MG63 (cell line): ENCODE measurements around the gene SORCS2. TPM values are rescaled to one million over a fixed set of nuclear protein-coding genes. Genes with fewer than 3 reads are reported as not detected.

Experiments used
- DNase-seq: peaks from one replicate; pipeline ENCODE4 v3.0.0-alpha.2; 2020
- H3K27me3 ChIP-seq: fragments of 250-450 bp; sonication (Bioruptor Pico); 2 replicates; pipeline ENCODE4 v1.5.1; 2020; ENCODE audit warnings: mild to moderate bottlenecking, moderate library complexity
- H3K36me3 ChIP-seq: fragments of 250-450 bp; sonication (Bioruptor Pico); 2 replicates; pipeline ENCODE4 v1.5.1; 2020; ENCODE audit warnings: mild to moderate bottlenecking, moderate library complexity
- H3K4me3 ChIP-seq: fragments of 250-450 bp; sonication (Bioruptor Pico); 2 replicates; pipeline ENCODE4 v1.5.1; 2020; ENCODE audit warnings: mild to moderate bottlenecking, moderate library complexity
- H3K9me3 ChIP-seq: fragments of 250-450 bp; sonication (Bioruptor Pico); 2 replicates; pipeline ENCODE4 v1.5.1; 2020; ENCODE audit warnings: mild to moderate bottlenecking, moderate library complexity
- total RNA-seq: library from RNA; depleted of rRNA; stranded (reverse); fragments of >200 nt; shearing (Covaris generic); gene quantifications from 2 replicates; pipeline ENCODE4 v1.2.3, GENCODE V29; 2014; ENCODE audit warnings: low replicate concordance

The SORCS2 gene
- total RNA-seq, 1 experiment from 2014 or later, result 1.5 TPM

DNA sequence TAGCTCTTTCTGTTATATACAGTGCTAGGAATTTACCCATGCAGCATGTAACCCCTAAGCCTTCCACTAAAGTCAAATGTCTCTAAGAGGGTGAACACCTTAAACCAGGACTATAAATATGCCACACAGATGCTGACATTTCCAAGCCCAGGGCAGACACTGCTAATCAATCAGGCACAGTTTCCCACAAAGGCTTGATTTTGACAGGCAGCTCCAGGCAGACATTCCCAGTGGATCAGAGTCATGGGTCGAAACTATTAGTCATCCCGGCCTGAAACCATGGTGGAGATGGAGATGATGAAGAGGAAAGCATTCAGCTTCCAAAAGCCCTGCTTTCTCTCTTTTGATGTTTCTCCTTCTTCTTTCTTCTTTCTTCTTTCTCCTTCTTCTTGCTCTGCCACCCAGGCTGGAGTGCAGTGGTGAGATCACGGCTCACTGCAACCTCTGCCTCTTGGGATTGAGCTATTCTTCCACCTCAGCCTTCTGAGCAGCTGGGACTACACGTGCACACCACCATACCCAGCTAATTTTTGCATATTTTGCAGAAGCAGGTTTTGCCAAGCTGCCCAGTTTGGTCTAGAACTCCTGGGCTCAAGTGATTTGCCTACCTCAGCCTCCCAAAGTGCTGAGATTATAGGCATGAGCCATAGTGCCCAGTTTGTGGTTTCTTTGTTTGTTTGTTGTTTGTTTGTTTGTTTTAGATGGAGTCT lies 21.0 kb upstream of the SORCS2 start:
- DNase-seq, result no peak
- no peak overlapping the region for H3K4me3 ChIP-seq
- no peaks in the 10 kb centered on the region for H3K36me3 ChIP-seq
- no peaks in the 10 kb centered on the region for H3K9me3 ChIP-seq
- no peaks in the 10 kb centered on the region for H3K27me3 ChIP-seq

DNA sequence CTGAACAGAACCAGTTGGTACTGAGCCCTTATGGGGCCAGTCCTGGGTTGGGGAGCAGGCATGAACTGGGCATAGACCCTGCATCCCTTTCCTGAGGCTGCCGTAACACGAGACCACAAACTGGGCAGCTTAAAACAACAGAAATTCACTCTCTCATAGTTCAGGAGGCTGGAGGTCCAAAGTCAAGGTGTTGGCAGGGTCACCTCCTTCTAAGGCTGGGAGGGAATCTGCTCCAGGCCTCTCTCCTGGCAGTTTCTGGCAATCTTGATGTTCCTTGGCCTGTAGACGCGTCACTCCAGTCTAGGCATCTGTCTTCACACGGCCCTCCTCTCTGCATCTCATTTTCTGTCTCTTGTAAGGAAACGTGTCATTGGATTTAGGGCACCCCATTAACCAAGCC lies 19.8 kb upstream of the SORCS2 start:
- Histone ChIP-seq H3K9me3 (no peaks in the 10 kb centered on the region), H3K27me3 (no peaks in the 10 kb centered on the region), H3K36me3 (no peaks in the 10 kb centered on the region), H3K4me3 (no peak overlapping the region)
- DNase-seq, result no peak

DNA sequence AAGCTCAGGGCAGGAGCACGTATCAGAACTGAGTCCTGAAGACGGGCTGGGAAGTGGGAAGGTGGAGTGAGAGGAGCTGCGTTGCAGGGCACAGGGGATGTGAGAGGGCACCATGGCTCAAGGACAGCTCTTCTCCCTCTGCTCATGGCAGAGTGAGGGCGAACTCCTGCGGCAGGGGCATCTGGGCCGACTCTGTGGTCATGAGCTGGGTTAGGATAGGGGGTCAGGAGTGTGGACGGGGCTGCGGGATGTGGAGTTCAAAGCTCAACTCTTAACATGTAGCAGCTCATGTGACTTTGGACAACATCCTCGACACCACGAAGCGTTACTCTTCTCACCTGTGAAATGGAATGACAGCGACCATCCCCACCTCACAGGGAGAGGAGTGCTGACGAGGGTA lies 19.4 kb upstream of the SORCS2 start:
- DNase-seq, result no peak
- no peaks in the 10 kb centered on the region for H3K9me3 ChIP-seq
- no peaks in the 10 kb centered on the region for H3K27me3 ChIP-seq
- no peaks in the 10 kb centered on the region for H3K36me3 ChIP-seq
- no peak overlapping the region for H3K4me3 ChIP-seq

DNA sequence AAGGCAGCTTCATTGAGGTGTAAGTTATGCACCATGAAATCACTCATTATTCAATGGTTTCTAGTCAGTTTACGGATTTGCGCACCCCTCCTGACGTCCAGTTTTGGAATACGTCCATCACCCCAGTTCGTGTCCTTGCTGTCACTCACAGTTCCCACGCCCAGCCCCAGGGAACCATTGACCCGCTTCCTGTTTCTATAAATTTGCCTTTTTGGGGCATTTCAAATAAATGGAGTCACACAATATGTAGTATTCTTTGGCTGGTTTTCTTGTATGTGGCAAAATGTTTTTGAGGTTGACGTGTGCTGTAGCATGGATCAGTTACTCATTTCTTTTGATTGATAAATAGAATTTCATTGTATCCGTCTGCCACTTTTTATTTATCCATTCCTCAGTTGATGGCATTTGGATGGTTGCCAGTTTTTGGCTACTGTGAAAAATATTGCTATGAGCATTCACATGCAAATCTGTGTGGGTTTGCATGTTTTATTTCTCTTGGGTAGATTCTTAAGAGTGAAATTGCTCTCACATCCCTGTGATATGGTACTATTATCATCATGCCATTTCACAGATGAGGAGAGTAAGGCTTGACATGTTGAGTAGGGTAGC lies 18.4 kb upstream of the SORCS2 start:
- H3K9me3 ChIP-seq, result no peaks in the 10 kb centered on the region
- H3K36me3 ChIP-seq, result no peaks in the 10 kb centered on the region
- H3K4me3 ChIP-seq, result no peak overlapping the region
- no peaks in the 10 kb centered on the region for H3K27me3 ChIP-seq
- no peak for DNase-seq

DNA sequence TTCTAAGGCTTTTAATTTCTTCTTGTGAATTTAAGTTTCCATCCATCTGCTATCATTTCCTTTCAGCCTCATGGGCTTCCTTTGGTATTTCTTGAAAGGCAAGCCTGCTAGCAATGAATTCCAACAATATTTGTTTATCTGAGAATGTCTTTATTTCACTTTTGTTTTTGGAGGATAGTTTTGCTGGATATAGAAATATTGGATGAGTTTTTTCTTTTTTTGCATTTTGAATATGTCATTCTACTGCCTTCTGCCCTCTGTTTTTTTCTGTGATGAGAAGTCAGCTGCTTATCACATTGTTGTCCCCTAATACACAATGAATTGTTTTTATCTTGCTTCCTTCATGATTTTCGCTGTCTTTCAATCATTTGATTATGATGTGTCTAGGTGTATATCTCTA lies 13.2 kb upstream of the SORCS2 start:
- no peak overlapping the region for H3K4me3 ChIP-seq
- H3K36me3 ChIP-seq, result no peaks in the 10 kb centered on the region
- no peaks in the 10 kb centered on the region for H3K27me3 ChIP-seq

DNA sequence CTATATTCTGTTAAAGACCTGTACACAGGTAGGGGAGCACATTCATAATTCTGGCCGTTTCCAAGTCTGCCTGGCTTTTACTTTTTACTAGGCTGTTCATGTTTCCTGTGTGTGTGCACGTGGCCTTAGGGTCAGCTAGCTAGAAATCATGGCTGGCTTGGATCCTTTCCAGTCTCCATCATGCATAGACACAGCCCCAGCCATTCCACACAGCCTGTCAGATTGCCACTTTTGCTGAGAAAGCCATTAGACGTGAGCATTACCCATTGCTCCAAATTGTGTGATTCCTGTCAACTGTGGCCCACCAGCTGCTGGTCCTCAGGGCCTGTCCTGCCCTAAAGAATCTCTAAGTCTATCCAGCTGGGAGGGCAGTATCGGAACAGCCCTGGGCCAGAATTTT lies 11.4 kb upstream of the SORCS2 start:
- H3K4me3 ChIP-seq, result no peak overlapping the region
- DNase-seq, result no peak

More for the DNA sequence above, 13.2 kb upstream of the SORCS2 start:
- no peak for DNase-seq
- H3K9me3 ChIP-seq, result peaks cover 4% of the 10 kb centered on the region; the same call in 1 of the 2 replicates

DNA sequence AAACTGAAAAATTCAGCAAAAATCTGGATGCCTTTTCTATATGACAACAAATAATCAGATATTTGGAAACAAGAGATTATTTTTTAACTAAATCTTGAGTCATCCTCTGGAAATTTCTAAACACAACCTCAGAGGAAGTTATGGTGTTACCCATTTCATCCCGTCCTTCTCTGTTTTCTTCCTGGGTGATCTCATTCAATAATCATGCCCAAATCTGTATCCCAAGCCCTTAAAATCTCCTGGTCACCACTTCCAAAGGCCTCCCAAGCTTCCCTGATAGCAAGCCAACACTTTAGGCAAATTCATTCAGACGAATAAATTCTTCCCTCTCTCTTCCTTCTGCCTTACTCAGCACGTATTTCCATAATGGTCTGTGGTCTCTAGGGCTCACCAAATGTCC lies 9.7 kb upstream of the SORCS2 start:
- H3K36me3 ChIP-seq, result no peaks in the 10 kb centered on the region
- DNase-seq, result no peak
- H3K27me3 ChIP-seq, result no peaks in the 10 kb centered on the region
- H3K9me3 ChIP-seq, result peaks cover 4% of the 10 kb centered on the region; the same call in 1 of the 2 replicates
- no peak overlapping the region for H3K4me3 ChIP-seq

More for the DNA sequence above, 11.4 kb upstream of the SORCS2 start:
- Histone ChIP-seq H3K36me3 (no peaks in the 10 kb centered on the region), H3K27me3 (no peaks in the 10 kb centered on the region), H3K9me3 (peaks cover 4% of the 10 kb centered on the region; the same call in 1 of the 2 replicates)

DNA sequence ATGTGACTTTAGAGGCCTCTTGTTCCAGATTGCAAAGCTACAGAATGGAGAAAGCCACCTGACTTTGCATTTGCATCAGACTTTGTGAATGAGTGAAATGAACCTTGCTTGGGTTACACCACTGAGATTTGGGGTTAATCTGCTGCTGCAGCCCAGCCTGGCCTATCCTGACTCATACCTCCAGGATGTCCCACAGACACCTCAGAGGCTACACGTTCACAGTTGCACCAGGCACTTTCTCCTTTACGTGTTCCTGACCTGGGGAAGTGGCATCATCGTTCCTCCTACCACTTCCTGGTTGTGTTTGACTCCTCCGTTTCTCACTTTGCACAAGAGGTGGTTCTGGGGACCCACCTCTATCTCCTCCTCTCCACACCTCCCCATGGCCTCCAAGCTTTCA lies 9.2 kb upstream of the SORCS2 start:
- DNase-seq, result no peak
- Histone ChIP-seq H3K4me3 (no peak overlapping the region), H3K36me3 (no peaks in the 10 kb centered on the region), H3K27me3 (no peaks in the 10 kb centered on the region), H3K9me3 (peaks cover 4% of the 10 kb centered on the region; the same call in 1 of the 2 replicates)

DNA sequence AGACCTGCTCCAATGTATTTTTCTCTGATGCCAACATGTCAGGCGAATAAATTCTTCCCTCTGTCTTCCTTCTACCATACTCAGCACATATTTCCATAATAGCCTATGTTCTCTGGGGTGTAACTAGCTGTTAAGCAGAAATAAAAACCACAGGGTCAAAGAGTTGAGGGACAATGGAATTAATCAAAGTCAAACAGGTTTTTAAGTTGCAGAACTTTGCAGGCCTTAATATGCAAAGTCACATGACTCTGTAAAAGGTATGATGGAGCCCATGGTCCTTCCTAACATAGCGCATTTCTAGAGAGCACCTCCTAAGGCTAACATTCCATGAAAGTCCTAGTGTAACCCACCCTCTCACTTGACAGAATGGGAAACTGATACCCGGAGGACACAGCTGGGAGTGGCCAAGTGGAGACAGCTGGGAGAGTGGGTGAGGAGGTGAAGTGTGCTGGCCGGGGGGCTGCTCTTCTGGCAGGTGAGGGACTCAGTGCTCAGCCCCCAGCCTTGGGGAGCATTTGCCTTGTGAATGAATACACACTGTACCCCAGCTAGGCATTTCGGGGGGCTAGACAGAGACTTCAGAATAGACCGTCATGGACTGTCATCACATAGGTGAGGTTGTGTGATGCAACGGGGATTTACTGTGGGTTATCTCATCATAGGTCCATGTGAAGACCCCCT lies 8.4 kb upstream of the SORCS2 start:
- DNase-seq, result no peak
- Histone ChIP-seq H3K36me3 (no peaks in the 10 kb centered on the region), H3K27me3 (no peaks in the 10 kb centered on the region), H3K9me3 (peaks cover 4% of the 10 kb centered on the region; the same call in 1 of the 2 replicates), H3K4me3 (no peak overlapping the region)

DNA sequence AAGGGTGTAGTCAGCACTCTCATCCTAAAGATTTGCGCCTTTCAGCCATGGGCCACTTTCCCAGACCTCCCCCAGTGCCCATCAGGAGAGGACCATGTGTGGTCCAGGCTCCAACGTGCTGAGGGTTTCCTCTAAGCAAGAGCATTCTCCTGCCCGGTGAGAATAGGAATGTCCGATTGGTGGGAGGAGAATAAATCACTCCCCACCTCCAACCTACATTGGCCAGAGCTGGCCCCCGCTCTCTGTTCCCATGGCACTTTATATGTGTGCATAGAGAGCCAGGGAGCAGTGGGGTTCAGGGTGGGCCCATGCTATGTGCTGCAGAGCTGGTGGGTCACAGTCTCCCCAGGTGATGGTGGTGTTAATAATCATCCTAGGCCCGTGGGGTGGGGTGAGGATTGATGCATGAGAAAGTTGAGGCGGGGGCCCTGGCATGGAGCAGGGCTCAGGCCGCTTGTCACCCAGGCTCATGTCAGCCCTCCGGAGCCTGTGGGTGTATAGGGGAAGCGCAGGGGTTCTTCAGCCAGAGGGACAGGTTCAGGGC lies 6.8 kb upstream of the SORCS2 start:
- Histone ChIP-seq H3K4me3 (no peak overlapping the region), H3K9me3 (no peaks in the 10 kb centered on the region), H3K36me3 (no peaks in the 10 kb centered on the region), H3K27me3 (no peaks in the 10 kb centered on the region)
- no peak for DNase-seq

DNA sequence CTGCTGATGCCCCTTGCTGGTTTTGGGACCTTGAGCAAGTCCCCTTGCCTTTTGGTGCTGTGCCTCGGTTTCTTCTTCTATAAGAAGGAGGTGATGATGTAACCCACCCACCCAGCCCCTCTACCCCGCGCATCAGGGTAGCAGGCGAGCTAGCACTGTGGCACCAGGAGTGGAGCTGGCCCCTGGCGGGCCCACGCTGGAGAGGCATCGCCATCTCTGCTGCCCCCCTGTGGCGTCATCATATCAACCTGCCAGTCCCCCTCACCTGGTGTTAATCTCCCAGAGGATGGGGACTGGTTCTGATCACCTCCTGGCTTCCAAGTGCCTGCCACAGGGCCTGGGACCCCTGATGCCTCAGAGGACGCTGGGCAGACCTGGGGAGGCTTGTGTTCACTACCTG lies 6.3 kb upstream of the SORCS2 start:
- H3K4me3 ChIP-seq, result no peak overlapping the region
- no peaks in the 10 kb centered on the region for H3K36me3 ChIP-seq
- no peaks in the 10 kb centered on the region for H3K27me3 ChIP-seq
- no peak for DNase-seq
- no peaks in the 10 kb centered on the region for H3K9me3 ChIP-seq

DNA sequence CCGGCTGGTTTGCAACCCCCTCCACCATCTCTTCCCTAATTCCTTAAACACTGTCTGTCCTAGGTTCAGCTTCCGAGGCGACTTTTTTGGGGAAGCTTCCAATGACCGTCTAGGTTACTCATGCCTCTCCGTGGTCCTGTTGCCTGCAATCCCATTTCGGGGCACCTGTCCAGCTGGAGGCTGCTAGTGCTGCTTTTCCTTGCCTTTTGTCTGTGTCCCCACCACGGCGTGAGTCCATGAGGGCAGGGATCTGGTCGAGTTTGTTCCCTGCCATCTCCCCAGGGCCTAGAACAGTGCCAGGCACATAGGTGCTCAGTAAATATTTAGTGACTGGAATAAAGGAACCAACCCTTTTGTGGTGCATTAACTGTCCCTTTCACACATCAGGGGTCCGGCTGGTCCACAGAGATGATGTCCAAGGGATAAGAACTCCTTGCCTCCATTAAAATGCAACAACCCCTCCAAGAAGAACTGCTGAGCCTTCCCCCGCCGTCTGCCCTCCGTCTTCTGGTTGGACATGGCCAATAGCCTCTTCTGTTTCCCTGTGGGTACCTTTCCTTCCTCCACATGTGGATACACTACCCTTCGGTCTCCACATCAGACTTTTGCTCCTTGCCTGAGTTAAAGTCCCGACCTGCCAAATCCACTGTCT lies 5.7 kb upstream of the SORCS2 start:
- Histone ChIP-seq H3K9me3 (no peaks in the 10 kb centered on the region), H3K36me3 (no peaks in the 10 kb centered on the region), H3K4me3 (no peak overlapping the region), H3K27me3 (no peaks in the 10 kb centered on the region)
- DNase-seq, result no peak

DNA sequence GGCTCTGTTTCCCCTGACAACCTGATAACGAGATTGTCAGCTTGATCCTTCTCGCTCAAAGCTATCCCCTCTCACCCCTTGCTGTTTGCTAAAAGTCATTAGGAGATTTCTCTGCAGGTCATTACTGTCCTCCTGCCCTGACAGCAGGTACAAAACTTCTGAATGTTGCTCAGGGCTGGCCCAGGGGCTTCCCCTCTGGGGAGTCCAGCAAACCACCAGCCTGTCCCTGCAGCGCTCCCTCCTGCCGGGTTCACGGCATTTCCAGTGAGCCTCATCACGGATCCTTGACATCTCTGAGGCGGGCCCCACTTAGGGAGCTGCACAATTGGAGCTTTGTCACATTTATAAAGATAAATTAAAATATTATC lies 5.2 kb upstream of the SORCS2 start:
- no peaks in the 10 kb centered on the region for H3K27me3 ChIP-seq
- no peak for DNase-seq
- H3K36me3 ChIP-seq, result no peaks in the 10 kb centered on the region
- no peaks in the 10 kb centered on the region for H3K9me3 ChIP-seq
- H3K4me3 ChIP-seq, result no peak overlapping the region

DNA sequence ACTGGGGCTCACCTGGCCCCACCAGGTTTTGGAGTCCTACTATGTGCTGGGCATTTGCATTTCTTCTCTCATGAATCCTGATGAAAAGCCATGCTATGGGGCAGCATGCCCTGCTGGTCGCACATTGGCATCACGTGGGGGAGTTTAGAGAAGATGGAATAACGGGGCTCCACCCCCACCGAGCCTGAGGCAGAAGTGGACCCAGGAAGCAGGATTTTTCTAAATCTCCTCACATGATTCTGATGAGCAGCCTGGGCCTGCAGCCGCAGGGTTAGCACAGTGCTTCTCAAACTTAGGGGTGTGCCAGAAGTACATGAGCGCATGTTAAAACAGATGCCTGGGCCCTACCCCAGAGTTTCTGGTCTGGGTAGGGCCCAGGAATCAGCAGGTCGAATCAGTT lies 4.6 kb upstream of the SORCS2 start:
- no peaks in the 10 kb centered on the region for H3K27me3 ChIP-seq
- H3K9me3 ChIP-seq, result no peaks in the 10 kb centered on the region

DNA sequence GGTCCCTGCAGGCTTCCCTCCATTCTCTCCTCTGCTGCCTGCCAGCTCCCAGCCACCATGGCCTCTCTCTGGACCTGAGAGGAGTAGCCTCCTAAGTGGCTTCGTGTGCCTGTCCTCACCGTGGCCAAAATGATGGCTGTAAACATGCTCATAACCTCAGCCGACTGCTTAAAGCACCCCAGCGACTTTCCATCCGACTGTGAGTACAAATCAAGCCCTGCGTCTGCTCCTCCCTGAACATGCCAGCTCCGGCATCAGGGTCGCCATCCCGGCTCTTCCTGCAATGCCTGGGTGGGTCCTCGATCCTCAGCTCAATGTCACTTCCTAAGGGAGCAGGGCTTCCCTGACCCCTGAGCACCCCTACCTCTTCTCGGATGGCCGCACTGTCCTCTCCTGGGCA lies 3.3 kb upstream of the SORCS2 start:
- Histone ChIP-seq H3K4me3 (no peak overlapping the region), H3K27me3 (no peaks in the 10 kb centered on the region)
- DNase-seq, result no peak

More for the DNA sequence above, 4.6 kb upstream of the SORCS2 start:
- Histone ChIP-seq H3K36me3 (no peaks in the 10 kb centered on the region), H3K4me3 (no peak overlapping the region)
- no peak for DNase-seq

DNA sequence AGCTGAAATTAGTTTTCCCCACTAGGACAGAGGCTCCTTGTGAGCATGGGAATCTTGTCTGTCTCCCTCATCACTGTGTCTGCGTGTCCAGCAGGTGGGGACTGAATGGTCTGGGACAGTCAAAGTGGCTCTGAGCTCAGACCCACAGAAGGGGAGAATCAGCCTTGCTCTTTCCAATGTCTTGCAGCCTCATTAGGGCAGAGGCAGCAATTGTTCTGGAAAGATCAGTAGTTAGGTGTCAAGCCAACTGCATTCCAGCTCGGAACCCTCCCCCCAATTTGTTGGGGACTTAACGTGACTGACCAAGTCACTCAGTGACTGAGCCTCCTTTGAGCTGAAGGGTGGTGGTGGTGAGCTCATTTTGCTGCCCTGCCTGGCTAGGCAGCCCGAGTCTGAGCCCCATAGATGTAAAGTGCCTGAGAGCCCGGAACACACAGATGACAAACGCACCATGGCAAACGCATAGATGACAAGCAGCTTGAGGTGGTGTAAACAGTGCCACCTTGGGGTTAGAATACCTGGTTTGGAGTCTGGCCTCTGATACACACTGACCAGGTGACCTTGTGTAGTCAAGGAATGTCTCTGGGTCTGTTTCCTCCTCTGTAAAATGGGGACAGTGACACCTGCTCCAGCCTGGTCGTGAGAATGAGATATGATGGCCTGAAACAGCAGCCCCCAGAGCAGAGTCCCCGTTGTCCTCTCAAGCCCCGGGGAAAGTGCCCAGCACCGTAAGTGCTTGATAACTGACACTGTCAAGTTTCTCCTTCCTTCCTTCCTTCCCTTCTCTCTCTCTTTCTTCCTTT lies 2.7 kb upstream of the SORCS2 start:
- Histone ChIP-seq H3K27me3 (no peaks in the 10 kb centered on the region), H3K9me3 (no peaks in the 10 kb centered on the region), H3K36me3 (no peaks in the 10 kb centered on the region), H3K4me3 (no peak overlapping the region)
- DNase-seq, result no peak

More for the DNA sequence above, 3.3 kb upstream of the SORCS2 start:
- no peaks in the 10 kb centered on the region for H3K36me3 ChIP-seq
- no peaks in the 10 kb centered on the region for H3K9me3 ChIP-seq
